Muscle layer of colon (tissue), 2 donors: ENCODE results near the gene LILRA6.
"Not testable (repeated sequence)": the region's sequence is repeated elsewhere in the genome, so short reads cannot be mapped to it uniquely, and the experiment has no call there.

Experiments used
- H3K27ac ChIP-seq: one replicate; pipeline ENCODE4 v1.7.0; 2013; ENCODE audit warnings: low read depth, mild to moderate bottlenecking, low read length, moderate library complexity
- H3K27me3 ChIP-seq, 2 donors: one replicate each; pipeline ENCODE4 v1.7.0; 2013; ENCODE audit warnings: low read length in 2 of 2, mild to moderate bottlenecking in 2 of 2; ENCODE audit not compliant: insufficient read depth in 2 of 2, control insufficient read depth in 1 of 2
- H3K36me3 ChIP-seq: one replicate; pipeline ENCODE4 v1.7.0; 2013; ENCODE audit warnings: mild to moderate bottlenecking, low read length; ENCODE audit not compliant: insufficient read depth
- H3K4me1 ChIP-seq: one replicate; pipeline ENCODE4 v1.7.0; 2013; ENCODE audit warnings: mild to moderate bottlenecking, low read length; ENCODE audit not compliant: insufficient read depth
- H3K4me3 ChIP-seq, 2 donors: one replicate each; pipeline ENCODE4 v1.7.0; 2013; ENCODE audit warnings: low read length in 2 of 2, low read depth in 1 of 2, mild to moderate bottlenecking in 1 of 2, moderate library complexity in 1 of 2
- H3K9ac ChIP-seq: one replicate; pipeline ENCODE4 v1.7.0; 2013; ENCODE audit warnings: low read length
- H3K9me3 ChIP-seq: one replicate; pipeline ENCODE4 v1.7.0; 2013; ENCODE audit warnings: mild to moderate bottlenecking, low read length
- donor health status: abdominal sarcoma.
- donor health status: Adenocarcinoma of cecum.

Gene LILRA6

DNA sequence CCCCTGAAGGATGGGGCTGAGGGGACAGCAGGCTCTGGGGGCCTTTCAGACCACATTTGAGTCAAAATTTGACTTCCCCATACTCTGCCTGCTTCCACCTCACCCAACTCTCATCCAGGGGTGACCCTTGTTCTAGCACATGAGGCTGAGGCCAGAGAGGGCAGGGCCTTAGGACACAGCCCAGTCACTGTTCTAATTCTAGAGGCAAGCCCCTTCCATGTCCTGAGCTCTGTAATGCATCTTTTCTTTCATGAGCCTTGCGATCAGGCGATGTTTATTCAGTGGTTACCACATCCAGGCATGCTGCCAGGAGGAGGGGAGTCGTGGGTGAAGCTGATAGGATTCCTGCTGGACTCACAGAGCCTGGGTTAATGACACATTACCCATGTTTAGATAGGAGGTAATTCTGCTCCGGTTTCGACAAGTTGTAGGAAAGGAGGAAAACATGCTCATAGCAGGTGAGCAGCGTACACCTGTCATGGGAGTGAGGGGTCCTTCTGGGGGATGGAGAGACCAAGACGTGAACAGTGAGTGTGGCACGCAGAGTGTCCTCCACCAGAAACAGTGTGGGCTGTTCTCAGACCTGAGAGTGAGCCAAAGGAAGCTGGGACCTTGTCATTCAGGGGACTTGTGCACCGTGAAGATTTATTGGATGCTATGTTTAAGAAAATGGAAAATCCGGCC is 32.6 kb downstream of the LILRA6 start:
- peak overlapping the region; percentile 56 for H3K27ac ChIP-seq
- no peaks in the 10 kb centered on the region for H3K27me3 ChIP-seq
- peaks cover 25% of the 10 kb centered on the region for H3K4me1 ChIP-seq
- H3K36me3 ChIP-seq, result peaks cover 33% of the 10 kb centered on the region
- H3K4me3 ChIP-seq, result no peak overlapping the region
- no peak overlapping the region for H3K9ac ChIP-seq
- H3K9me3 ChIP-seq, result no peaks in the 10 kb centered on the region

GRCh38 chr19:54209058-54209810 is 33.4 kb downstream of the LILRA6 start:
- Histone ChIP-seq H3K27me3 (no peaks in the 10 kb centered on the region), H3K4me1 (peaks cover 25% of the 10 kb centered on the region), H3K4me3 (no peak overlapping the region), H3K9me3 (no peaks in the 10 kb centered on the region), H3K27ac (peak overlapping the region; percentile 56), H3K36me3 (peaks cover 40% of the 10 kb centered on the region), H3K9ac (no peak overlapping the region)

- H3K27ac ChIP-seq, result peak overlapping the region; percentile 56
- H3K27me3 ChIP-seq, result no peaks in the 10 kb centered on the region
- H3K9ac ChIP-seq, result no peak overlapping the region
- peaks cover 28% of the 10 kb centered on the region for H3K4me1 ChIP-seq
- no peaks in the 10 kb centered on the region for H3K9me3 ChIP-seq
- H3K4me3 ChIP-seq, result no peak overlapping the region
- H3K36me3 ChIP-seq, result peaks cover 43% of the 10 kb centered on the region
Measured at GRCh38 chr19:54208784-54209057, 33.9 kb downstream of the LILRA6 start.

- H3K4me3 ChIP-seq, result no peak overlapping the region
- H3K9ac ChIP-seq, result no peak overlapping the region
- H3K27me3 ChIP-seq, result no peaks in the 10 kb centered on the region
- peaks cover 32% of the 10 kb centered on the region for H3K4me1 ChIP-seq
- peak overlapping the region; percentile 24 for H3K27ac ChIP-seq
- peaks cover 49% of the 10 kb centered on the region for H3K36me3 ChIP-seq
- H3K9me3 ChIP-seq, result no peaks in the 10 kb centered on the region
Measured at GRCh38 chr19:54207983-54208783, 34.4 kb downstream of the LILRA6 start.

GRCh38 chr19:54207676-54207982 is 35.0 kb downstream of the LILRA6 start:
- Histone ChIP-seq H3K9ac (no peak overlapping the region), H3K4me1 (peaks cover 37% of the 10 kb centered on the region), H3K27me3 (no peaks in the 10 kb centered on the region), H3K9me3 (no peaks in the 10 kb centered on the region), H3K36me3 (peaks cover 54% of the 10 kb centered on the region), H3K27ac (no peak overlapping the region), H3K4me3 (no peak overlapping the region)

DNA sequence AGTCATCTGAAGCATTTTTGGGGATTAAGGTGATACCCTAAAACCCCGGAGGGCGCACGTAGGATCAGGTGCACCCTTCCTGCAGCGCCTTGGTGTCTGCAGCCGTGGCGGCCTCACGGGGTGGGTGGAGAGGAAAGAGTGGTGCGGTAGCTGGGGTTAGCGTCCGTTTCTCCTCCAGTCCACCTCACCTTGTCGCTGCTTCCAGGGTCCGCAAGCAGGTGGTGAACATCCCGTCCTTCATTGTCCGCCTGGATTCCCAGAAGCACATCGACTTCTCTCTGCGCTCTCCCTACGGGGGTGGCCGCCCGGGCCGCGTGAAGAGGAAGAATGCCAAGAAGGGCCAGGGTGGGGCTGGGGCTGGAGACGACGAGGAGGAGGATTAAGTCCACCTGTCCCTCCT is 35.4 kb downstream of the LILRA6 start:
- not testable (repeated sequence) for H3K9me3 ChIP-seq, H3K27ac ChIP-seq, H3K4me3 ChIP-seq, H3K27me3 ChIP-seq, H3K9ac ChIP-seq
- peaks cover 58% of the 10 kb centered on the region for H3K36me3 ChIP-seq
- H3K4me1 ChIP-seq, result peaks cover 42% of the 10 kb centered on the region

DNA sequence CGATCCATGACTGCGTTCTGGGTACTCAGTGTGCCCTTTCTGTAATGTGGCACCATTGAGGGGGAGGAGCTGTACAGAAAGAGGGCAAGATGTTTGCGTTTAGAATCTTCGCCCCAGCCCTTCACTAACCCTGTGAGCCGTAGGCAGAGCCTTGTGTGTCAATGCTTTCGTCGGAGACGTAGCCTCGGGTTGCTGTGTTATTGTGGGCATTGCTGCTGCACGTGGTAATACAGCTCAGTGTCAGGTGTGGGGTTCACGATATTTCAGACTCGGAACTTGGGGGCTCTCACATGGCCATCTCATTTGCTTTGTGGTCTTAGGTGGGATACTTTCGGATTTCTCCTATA is 35.8 kb downstream of the LILRA6 start:
- H3K9ac ChIP-seq, result no peak overlapping the region
- peaks cover 59% of the 10 kb centered on the region for H3K36me3 ChIP-seq
- peaks cover 46% of the 10 kb centered on the region for H3K4me1 ChIP-seq
- no peaks in the 10 kb centered on the region for H3K27me3 ChIP-seq
- no peak overlapping the region for H3K27ac ChIP-seq
- H3K4me3 ChIP-seq, result no peak overlapping the region
- no peaks in the 10 kb centered on the region for H3K9me3 ChIP-seq

GRCh38 chr19:54206030-54206830 is 36.4 kb downstream of the LILRA6 start:
- no peak overlapping the region for H3K27ac ChIP-seq

DNA sequence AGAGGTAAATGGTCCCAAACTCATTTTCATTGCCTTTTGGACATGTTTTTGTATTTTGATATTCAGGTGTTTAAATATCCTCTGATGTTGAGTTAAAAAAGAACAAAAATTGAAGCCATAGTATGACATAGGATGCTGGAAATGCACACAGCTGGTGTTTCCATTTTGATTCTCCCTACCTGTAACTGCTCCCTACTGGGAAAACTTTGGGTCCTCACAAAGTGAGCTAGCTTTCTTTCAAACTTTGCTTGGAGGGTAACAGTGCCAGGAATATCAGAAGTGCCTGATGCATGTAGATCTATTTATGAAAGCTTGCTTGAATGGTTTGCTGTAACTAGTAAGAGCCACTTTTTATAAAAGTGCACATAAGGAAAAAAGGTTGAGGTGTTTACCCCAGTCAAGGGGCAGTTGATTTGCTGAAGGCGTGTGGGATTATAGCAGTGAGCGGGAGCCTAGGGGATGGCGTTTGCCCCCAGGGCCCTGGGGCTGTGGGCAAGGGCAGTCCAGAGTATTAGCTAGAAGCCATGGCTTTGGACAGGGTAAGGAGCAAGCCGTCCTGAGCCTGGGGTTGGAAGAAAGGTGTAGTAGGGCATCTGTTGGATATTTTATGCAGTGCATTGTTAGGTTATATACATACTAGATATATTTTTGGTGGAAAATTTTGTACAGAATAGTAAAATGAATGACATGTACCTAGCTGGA is 37.7 kb downstream of the LILRA6 start:
- no peak overlapping the region for H3K9ac ChIP-seq
- no peak overlapping the region for H3K27ac ChIP-seq
- no peaks in the 10 kb centered on the region for H3K9me3 ChIP-seq
- H3K4me3 ChIP-seq, result no peak overlapping the region
- H3K36me3 ChIP-seq, result peaks cover 59% of the 10 kb centered on the region
- no peaks in the 10 kb centered on the region for H3K27me3 ChIP-seq
- H3K4me1 ChIP-seq, result peaks cover 47% of the 10 kb centered on the region

More at GRCh38 chr19:54206030-54206830, 36.4 kb downstream of the LILRA6 start:
- H3K36me3 ChIP-seq, result peaks cover 59% of the 10 kb centered on the region
- H3K9me3 ChIP-seq, result no peaks in the 10 kb centered on the region
- H3K4me1 ChIP-seq, result peaks cover 51% of the 10 kb centered on the region
- no peak overlapping the region for H3K4me3 ChIP-seq
- H3K9ac ChIP-seq, result no peak overlapping the region
- H3K27me3 ChIP-seq, result no peaks in the 10 kb centered on the region

GRCh38 chr19:54203151-54203611 is 39.4 kb downstream of the LILRA6 start:
- H3K4me1 ChIP-seq, result peaks cover 31% of the 10 kb centered on the region
- peak overlapping the region; percentile 0 for H3K9ac ChIP-seq
- H3K27me3 ChIP-seq, result no peaks in the 10 kb centered on the region
- H3K9me3 ChIP-seq, result no peaks in the 10 kb centered on the region
- H3K27ac ChIP-seq, result no peak overlapping the region
- no peak overlapping the region for H3K4me3 ChIP-seq
- H3K36me3 ChIP-seq, result peaks cover 53% of the 10 kb centered on the region
